RWPE2 (cell line): ENCODE data around the gene GAL3ST3.
A peak's percentile ranks its signal among the peaks of the same experiment; 100 is the strongest.

Source experiments
- ATAC-seq: fragments of 200-7000 bp; cut with Tn5 transposase; 3 replicates; pipeline ENCODE4 v1.9.1; 2021; ENCODE audit warnings: low read depth
- DNase-seq: peaks from one replicate; pipeline ENCODE4 v3.0.0-alpha.2; 2020; ENCODE audit warnings: low spot score
- H3K27ac ChIP-seq: fragments of 450-650 bp; 2 replicates; pipeline ENCODE4 v1.5.1; 2017; ENCODE audit warnings: mild to moderate bottlenecking; ENCODE audit not compliant: poor library complexity, severe bottlenecking
- H3K27me3 ChIP-seq: fragments of 250-450 bp; sonication (Bioruptor Pico); 2 replicates; pipeline ENCODE4 v1.5.1; 2021; ENCODE audit warnings: mild to moderate bottlenecking, moderate library complexity; ENCODE audit not compliant: insufficient read depth, poor library complexity, severe bottlenecking
- H3K36me3 ChIP-seq: fragments of 250-450 bp; sonication (Bioruptor Pico); 2 replicates; pipeline ENCODE4 v1.5.1; 2020; ENCODE audit warnings: low read depth, mild to moderate bottlenecking, moderate library complexity
- H3K4me1 ChIP-seq: fragments of 250-450 bp; sonication (Bioruptor Pico); 2 replicates; pipeline ENCODE4 v1.5.1; 2021; ENCODE audit warnings: mild to moderate bottlenecking, moderate library complexity; ENCODE audit not compliant: insufficient read depth, poor library complexity, severe bottlenecking
- H3K4me3 ChIP-seq: fragments of 250-450 bp; sonication (Bioruptor Pico); 2 replicates; pipeline ENCODE4 v1.5.1; 2021; ENCODE audit warnings: mild to moderate bottlenecking, moderate library complexity; ENCODE audit not compliant: severe bottlenecking
- H3K9me3 ChIP-seq: fragments of 250-450 bp; sonication (Bioruptor Pico); 2 replicates; pipeline ENCODE4 v1.5.1; 2021; ENCODE audit warnings: mild to moderate bottlenecking, moderate library complexity; ENCODE audit not compliant: severe bottlenecking
- TF ChIP-seq, protein P1 (sequence below): fragments of 450-650 bp; IDR thresholded peaks from one replicate; pipeline ENCODE4 v1.5.1; 2017; ENCODE audit warnings: mild to moderate bottlenecking, moderate library complexity; ENCODE audit not compliant: poor library complexity, severe bottlenecking

Gene GAL3ST3

DNA sequence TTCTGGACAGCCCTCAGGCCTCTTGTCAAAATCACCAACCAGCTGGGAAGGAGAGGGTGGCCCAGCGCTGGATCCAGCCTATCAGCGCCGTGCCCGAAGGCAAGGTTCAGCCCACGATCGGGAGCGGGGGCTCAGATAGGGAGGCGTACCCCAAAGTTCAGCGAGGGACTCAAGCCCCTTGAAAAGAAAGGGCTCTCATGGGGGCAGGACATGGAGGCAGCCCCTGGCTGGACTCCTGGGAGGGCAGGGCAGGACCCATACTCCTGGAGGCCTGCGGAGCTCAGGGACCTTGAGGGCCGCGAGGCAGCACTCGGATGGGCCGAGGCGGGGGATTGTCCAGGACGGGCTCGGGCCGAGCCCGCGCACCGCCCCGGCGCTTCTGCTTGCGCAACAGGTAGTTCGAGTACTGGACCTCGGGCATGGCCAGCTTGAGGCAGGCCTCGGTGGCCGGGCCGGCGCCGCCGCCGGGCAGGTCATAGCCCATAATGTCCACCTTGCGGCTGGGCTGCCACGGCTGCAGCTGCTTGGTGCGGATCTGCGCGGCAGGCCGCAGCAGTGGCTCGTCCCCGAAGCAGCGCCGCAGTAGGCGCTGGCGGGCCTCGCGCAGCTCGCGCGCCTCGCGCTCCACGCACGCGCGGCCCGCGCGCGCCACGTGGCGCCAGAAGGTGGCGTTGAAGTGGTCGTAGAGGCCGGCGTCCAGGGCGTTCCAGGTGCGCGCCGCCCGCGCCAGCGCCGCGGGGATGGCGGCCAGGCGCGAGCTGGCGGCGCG is 6.5 kb downstream of the GAL3ST3 start:
- no peak overlapping the region for H3K4me3 ChIP-seq
- no peaks in the 10 kb centered on the region for H3K27me3 ChIP-seq
- ATAC-seq (no peak), DNase-seq (no peak)
- no peak overlapping the region for H3K27ac ChIP-seq
- no peaks in the 10 kb centered on the region for H3K4me1 ChIP-seq
- no peaks in the 10 kb centered on the region for H3K36me3 ChIP-seq
- TF ChIP-seq, protein P1, sequence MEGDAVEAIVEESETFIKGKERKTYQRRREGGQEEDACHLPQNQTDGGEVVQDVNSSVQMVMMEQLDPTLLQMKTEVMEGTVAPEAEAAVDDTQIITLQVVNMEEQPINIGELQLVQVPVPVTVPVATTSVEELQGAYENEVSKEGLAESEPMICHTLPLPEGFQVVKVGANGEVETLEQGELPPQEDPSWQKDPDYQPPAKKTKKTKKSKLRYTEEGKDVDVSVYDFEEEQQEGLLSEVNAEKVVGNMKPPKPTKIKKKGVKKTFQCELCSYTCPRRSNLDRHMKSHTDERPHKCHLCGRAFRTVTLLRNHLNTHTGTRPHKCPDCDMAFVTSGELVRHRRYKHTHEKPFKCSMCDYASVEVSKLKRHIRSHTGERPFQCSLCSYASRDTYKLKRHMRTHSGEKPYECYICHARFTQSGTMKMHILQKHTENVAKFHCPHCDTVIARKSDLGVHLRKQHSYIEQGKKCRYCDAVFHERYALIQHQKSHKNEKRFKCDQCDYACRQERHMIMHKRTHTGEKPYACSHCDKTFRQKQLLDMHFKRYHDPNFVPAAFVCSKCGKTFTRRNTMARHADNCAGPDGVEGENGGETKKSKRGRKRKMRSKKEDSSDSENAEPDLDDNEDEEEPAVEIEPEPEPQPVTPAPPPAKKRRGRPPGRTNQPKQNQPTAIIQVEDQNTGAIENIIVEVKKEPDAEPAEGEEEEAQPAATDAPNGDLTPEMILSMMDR, result no peak
- no peaks in the 10 kb centered on the region for H3K9me3 ChIP-seq

DNA sequence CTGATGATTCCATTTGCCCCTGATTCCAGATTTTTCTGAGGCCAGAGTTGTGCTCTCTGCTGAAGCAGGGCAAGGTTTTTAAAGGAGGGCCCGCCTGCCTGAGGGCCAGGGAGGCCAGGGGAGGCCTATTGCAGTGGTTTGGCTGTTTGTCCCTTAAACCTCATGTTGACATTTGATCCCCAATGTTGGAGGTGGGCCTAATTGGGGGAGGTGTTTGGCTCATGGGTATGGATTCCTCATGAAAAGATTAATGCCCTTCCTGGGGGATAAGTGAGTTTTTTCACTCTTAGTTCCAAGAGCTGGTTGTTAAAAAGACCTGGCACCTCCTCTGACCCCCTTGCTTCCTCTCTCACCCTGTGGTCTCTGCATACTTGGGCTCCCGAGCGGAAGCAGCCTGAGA is 9.2 kb downstream of the GAL3ST3 start:
- no peaks in the 10 kb centered on the region for H3K36me3 ChIP-seq

DNA sequence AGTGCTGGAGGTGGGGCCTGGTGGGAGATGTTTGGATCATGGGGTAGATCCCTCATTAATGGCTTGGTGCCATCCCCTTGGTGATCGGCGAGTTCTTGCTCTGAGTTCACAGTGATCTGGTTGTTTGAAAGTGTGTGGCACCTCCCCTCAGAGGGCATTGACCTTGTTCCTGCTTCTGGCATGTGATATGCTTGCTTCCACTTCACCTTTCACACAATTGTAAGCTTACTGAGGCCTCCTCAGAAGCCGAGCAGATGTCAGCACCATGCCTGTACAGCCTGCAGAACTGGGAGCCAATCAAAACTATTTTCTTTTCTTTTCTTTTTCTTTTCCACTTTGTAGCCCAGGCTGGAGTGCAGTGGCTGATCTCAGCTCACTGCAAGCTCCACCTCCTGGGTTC is 11.6 kb downstream of the GAL3ST3 start:
- H3K4me3 ChIP-seq, result no peak overlapping the region
- TF ChIP-seq, protein P1, result no peak
- H3K27me3 ChIP-seq, result no peaks in the 10 kb centered on the region
- H3K9me3 ChIP-seq, result no peaks in the 10 kb centered on the region
- H3K36me3 ChIP-seq, result no peaks in the 10 kb centered on the region
- no peaks in the 10 kb centered on the region for H3K4me1 ChIP-seq
- ATAC-seq (no peak), DNase-seq (no peak)
- no peak overlapping the region for H3K27ac ChIP-seq

More for the DNA sequence above, 9.2 kb downstream of the GAL3ST3 start:
- Histone ChIP-seq H3K27ac (no peak overlapping the region), H3K4me1 (no peaks in the 10 kb centered on the region), H3K4me3 (no peak overlapping the region), H3K9me3 (no peaks in the 10 kb centered on the region), H3K27me3 (no peaks in the 10 kb centered on the region)
- no peak for ATAC-seq
- DNase-seq, result no peak
- TF ChIP-seq, protein P1, result no peak

DNA sequence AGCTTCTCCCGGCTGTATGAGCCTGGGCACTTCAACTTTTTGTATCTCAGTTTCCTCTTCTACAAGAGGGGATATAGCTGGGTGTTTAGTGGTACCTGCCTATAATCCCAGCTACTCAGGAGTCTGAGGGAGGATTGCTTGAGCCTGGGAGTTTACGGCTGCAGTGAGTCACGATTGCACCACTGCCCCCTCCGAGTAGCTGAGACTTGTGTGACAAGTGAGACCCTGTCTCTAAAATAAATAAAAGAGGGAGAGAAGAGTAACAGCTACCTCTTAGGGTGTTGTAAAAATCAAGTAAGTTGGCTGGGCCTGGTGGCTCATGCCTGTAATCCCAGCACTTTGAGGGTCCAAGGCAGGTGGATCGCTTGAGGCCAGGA is 12.6 kb downstream of the GAL3ST3 start:
- H3K36me3 ChIP-seq, result no peaks in the 10 kb centered on the region
- DNase-seq (no peak), ATAC-seq (no peak)
- no peaks in the 10 kb centered on the region for H3K4me1 ChIP-seq
- H3K27me3 ChIP-seq, result no peaks in the 10 kb centered on the region
- TF ChIP-seq, protein P1, result no peak
- no peak overlapping the region for H3K27ac ChIP-seq
- no peaks in the 10 kb centered on the region for H3K9me3 ChIP-seq
- no peak overlapping the region for H3K4me3 ChIP-seq

DNA sequence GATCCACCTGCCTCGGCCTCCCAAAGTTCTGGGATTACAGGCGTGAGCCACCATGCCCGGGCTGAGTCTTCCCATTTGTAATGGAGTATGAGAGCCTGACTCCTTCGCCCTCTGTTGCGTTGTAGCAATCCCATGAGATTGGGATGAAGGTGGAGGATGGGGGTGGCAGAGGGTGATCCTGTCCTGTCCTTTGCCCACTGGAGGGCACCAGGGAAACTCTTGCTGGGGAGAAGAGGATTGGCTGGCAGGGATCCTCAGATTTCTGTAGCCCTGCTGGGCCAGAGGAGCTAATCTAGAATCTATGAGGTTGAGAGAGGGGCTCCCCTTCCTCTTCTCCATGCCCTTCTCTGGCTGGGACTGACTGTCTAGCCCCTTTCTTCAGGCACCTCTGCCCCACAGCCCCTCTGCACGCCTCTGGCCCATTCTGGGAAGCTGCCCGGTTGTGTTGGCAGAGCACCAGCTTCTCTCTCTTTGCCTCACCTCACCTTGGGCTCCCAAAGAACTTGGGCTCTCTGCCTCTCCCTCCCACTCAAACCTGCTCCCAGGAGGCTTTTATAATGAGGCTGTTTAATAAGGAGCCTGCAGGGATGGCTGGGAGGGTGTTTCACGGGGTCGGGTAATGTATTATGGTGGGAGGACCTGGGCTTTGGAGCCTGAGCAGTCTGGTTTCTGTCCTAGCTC is 13.2 kb downstream of the GAL3ST3 start:
- ATAC-seq, result peak; percentile 40; the same call in 2 of the 3 replicates
- no peak overlapping the region for H3K27ac ChIP-seq
- TF ChIP-seq, protein P1, result no peak
- no peaks in the 10 kb centered on the region for H3K36me3 ChIP-seq
- H3K9me3 ChIP-seq, result no peaks in the 10 kb centered on the region
- DNase-seq, result no peak
- H3K27me3 ChIP-seq, result no peaks in the 10 kb centered on the region
- H3K4me3 ChIP-seq, result no peak overlapping the region
- H3K4me1 ChIP-seq, result no peaks in the 10 kb centered on the region
